ENCODE data around the gene NCS1. TPM values are rescaled to one million over a fixed set of nuclear protein-coding genes. Genes with fewer than 3 reads are reported as not detected.

Gene NCS1
- total RNA-seq = 39.5 and 42.1 TPM in 2 replicates

DNA sequence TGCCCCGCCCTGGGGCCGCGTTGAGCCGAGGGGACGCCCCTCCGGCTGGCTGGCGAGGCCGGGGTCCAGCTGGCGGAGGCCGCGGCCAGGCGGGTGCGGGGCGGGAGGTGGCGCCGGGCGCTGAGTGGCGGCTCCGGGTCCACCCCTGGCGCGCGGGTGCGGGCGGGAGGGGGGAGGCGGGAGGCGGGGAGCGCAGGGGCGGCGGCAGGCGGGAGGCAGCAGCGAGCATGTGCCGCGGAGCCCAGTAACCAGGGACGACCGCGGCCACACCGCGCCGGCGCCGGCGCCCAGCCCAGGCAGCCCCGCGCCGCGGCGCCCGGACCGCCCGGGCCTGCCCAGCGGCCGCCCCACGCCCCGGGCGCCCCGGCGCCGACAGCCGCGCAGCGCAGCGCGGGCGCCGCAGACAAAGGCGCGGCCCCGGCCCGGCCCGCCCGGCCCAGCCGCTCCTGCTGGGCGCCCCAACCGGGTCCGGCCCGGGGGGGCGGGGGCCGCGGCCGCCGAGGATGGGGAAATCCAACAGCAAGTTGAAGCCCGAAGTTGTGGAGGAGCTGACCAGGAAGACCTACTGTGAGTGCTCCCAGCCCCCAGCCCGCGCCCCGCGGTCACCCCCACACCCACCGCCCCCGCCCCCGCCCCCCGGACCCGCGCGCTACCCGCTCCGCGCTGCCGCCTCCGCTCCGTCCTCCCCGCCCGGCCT is at the start of gene NCS1:
TSS of gene NCS1 (plus strand) at position 244 of the 697 bp plus-strand sequence. CDS start at position 504, 260 bp downstream.
- no peak for DNase-seq (ENCODE audit: extremely low read depth, low read depth, low spot score)

GRCh38 chr9:130122456-130122855 is 49.7 kb upstream of the NCS1 start:
- DNase-seq (ENCODE audit: extremely low read depth, low read depth, low spot score) = no peak

DNA sequence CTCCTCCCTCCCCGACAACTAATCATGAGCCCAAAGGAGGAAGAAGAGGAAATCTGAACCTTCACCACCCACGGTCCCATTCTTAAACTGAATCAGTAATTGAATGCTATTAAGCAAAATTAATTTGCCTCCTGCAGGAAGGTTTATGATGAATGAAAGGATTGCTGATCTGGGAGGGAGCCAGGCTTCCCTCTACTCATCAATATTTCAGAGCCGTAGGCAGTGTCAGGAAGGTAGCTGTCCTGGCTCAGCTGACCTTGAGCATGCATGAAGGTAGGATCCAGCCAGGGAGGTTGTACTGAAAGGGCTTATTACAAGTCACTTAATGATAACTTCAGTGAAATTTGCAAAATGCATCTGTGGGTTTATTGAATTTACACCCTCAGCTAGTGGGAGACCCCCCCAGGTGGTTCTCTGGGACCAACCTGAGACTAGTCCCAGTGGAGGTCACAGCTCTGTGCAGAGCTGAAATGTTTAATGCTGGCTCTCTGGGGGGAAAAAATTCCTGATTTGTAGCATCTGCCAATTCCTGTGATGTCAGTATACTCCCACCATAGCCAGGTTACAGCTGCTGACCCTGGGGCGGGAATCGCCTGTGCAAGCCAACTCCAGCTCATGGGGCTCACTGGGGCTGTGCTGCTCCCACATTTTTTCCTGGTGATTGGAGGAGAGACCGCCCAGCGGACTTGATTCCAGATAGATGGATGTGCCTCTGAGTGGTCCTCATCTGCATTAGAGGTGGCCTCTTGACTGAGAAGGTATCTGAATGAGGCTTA is 47.9 kb upstream of the NCS1 start:
- DNase-seq (ENCODE audit: extremely low read depth, low read depth, low spot score) = no peak

GRCh38 chr9:130126721-130127433 is 45.3 kb upstream of the NCS1 start:
- DNase-seq (ENCODE audit: extremely low read depth, low read depth, low spot score) = no peak

DNA sequence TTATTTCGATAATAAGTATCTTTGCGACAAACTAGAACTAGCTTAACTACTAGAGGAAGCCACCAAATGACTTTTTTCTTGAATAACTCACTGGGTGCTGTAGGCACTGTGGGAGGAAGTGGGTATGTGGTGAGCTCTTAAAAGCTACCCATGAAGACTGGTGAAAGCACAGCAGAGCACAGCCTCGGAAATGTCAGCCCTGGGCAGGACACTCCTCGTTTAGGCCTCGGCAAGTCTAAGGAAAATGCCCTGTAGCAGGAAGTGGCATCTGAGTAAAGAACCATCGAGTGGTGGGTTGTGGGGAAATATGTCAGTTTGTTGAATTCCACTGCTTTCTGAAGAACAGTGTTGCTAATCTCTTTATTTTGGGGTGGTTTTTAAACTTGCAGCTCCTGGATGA is 44.0 kb upstream of the NCS1 start:
- no peak for DNase-seq (ENCODE audit: extremely low read depth, low read depth, low spot score)

DNA sequence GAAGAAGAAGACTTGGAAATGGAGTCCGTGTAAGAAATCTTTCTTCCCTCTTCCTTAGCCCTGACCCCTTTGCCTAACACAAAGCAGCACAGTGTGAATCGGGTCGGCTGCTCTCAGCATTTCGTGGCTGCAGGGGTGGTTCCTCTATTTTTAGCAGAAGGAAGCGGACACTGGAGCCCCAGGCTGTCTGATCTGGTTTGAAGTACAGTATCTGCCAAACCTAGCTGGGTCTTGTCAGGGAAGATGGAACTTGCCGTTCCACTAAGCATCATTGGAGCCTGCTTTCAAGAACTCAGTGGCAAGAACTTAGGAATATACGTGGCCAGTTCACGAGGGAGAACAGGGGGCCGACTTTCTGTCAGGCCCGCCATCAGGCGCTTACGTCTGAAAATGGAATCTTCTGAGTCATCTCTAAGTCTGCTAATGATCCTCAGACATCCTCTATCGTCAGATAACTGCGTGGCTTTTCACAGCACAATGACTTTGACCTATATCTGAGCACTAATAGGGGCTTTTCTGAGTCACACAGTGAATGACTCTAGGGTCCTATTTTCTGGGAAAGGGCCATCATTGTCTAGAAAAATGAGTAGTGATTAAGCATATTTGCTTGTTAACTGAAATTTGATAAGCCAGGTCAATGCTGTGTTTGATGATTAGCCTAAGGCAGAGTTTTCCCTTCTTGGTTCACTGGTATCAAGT is 43.3 kb upstream of the NCS1 start:
- DNase-seq (ENCODE audit: extremely low read depth, low read depth, low spot score) = no peak

- DNase-seq (ENCODE audit: extremely low read depth, low read depth, low spot score) = no peak
Observed at GRCh38 chr9:130129432-130130061, 42.7 kb upstream of the NCS1 start.

DNA sequence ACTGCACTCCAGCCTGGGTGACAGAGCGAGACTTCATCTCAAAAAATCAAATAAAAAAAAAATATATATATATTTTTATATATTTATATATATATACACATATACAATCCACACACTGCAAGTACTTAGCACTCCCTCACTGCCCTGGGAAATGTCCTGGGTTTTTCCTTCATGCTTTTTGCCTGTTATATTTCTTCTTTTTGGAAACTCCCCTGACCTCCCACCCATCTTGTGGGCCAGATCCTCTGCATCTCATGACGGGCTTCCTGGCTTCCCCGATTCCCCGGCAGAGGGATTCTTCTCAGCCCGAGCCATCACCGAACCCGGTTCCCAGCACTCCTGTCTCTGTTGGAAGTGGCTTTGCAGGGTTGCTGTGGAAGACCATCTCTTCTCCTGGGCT is 39.5 kb upstream of the NCS1 start:
- DNase-seq (ENCODE audit: extremely low read depth, low read depth, low spot score) = no peak

- no peak for DNase-seq (ENCODE audit: extremely low read depth, low read depth, low spot score)
Observed at GRCh38 chr9:130137081-130137640, 35.0 kb upstream of the NCS1 start.

DNA sequence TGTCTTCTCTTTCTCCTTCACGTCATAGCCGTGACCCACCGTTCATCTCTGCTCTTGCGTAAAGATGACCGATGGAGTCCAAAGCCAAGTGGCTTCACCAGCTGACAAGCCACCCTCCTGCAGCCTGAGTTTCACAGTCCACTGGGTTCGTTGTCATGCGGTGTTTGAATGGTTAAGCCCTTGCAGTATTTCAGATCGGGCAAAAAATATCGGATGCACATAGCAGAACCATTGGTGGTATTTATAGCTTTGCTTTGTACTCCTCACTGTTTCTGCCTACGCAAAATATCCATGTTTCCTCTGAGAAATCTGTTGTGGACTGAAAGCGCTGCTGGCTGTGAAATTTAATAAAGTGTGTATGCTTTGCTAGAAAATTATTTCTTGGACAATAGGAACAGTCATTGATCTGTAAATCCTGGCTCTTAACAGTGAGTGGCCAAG is 34.5 kb upstream of the NCS1 start:
- DNase-seq (ENCODE audit: extremely low read depth, low read depth, low spot score) = no peak

- no peak for DNase-seq (ENCODE audit: extremely low read depth, low read depth, low spot score)
Observed at GRCh38 chr9:130138171-130138653, 34.0 kb upstream of the NCS1 start.

- no peak for DNase-seq (ENCODE audit: extremely low read depth, low read depth, low spot score)
Observed at GRCh38 chr9:130138791-130139190, 33.4 kb upstream of the NCS1 start.

DNA sequence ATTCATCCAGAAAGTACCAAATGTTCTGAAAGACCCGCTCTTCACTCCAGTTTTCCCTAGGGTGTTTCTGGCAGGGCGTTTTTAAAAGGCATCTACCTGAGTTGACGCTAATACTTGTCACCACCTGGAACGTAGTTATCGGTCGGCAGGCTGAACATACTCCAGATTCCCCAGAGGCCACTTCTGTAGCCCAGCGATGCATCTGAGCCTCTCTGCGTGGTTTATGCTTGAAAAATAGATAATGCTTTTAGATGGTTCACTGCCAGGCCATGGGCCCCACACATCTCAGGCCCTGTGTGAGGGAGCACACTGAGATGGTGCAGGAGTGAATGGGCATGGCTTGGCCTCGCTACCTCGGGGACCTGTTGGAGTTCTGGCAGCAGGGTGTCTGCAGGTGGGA is 33.0 kb upstream of the NCS1 start:
- no peak for DNase-seq (ENCODE audit: extremely low read depth, low read depth, low spot score)

DNA sequence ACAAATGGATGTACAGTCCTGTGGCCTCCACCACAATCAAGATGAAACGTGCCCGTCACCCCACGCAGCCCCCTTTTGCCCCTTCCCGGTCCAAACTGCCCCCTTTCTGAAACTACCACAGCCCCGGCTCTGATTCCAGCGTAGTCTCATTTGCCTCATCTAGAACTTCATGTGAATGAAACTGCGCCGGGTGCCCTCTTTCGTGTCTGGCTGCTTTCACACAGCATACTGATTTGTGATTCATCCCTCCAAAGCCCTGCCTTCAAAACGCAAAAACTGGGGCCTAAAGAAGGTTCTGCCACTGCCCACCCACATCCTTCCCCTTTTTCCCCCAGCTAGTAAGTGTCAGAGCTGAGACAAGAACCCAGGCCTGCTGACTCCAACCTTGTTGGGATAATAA is 31.5 kb upstream of the NCS1 start:
- DNase-seq (ENCODE audit: extremely low read depth, low read depth, low spot score) = no peak

GRCh38 chr9:130142056-130142455 is 30.1 kb upstream of the NCS1 start:
- no peak for DNase-seq (ENCODE audit: extremely low read depth, low read depth, low spot score)

GRCh38 chr9:130142641-130143040 is 29.6 kb upstream of the NCS1 start:
- DNase-seq (ENCODE audit: extremely low read depth, low read depth, low spot score) = no peak

GRCh38 chr9:130143279-130143893 is 28.8 kb upstream of the NCS1 start:
- no peak for DNase-seq (ENCODE audit: extremely low read depth, low read depth, low spot score)

- no peak for DNase-seq (ENCODE audit: extremely low read depth, low read depth, low spot score)
Observed at GRCh38 chr9:130143958-130144366, 28.2 kb upstream of the NCS1 start.

GRCh38 chr9:130144703-130145102 is 27.5 kb upstream of the NCS1 start:
- DNase-seq (ENCODE audit: extremely low read depth, low read depth, low spot score) = no peak

GRCh38 chr9:130145658-130146057 is 26.5 kb upstream of the NCS1 start:
- no peak for DNase-seq (ENCODE audit: extremely low read depth, low read depth, low spot score)
